Thoracic aorta (tissue), 2 donors: Measurements from ENCODE around the gene PDE4D. TPM values are rescaled to one million over a fixed set of nuclear protein-coding genes. Genes with fewer than 3 reads are reported as not detected.

Experiments
- ATAC-seq: fragments of 150-250 bp; one replicate; pipeline ENCODE4 v1.8.0; 2017; ENCODE audit warnings: low read depth; ENCODE audit not compliant: insufficient number of reproducible peaks, low FRiP score
- DNase-seq: peaks from one replicate; pipeline ENCODE4 v3.0.0-alpha.2; 2020; ENCODE audit warnings: low spot score
- H3K27ac ChIP-seq, 2 donors: fragments of 200-600 bp; sonication (generic); 1 replicate in 1 of 2; 2 replicates in 1 of 2; pipeline ENCODE4 v1.5.1; 2016; ENCODE audit warnings: mild to moderate bottlenecking in 2 of 2, moderate library complexity in 2 of 2
- H3K27me3 ChIP-seq: fragments of 200-600 bp; sonication (generic); replicated peaks from 2 replicates; pipeline ENCODE4 v1.6.0; 2016; ENCODE audit warnings: mild to moderate bottlenecking; ENCODE audit not compliant: insufficient read depth
- H3K36me3 ChIP-seq: fragments of 200-600 bp; sonication (generic); one replicate; pipeline ENCODE4 v1.5.1; 2016
- H3K4me1 ChIP-seq, 2 donors: fragments of 200-600 bp; sonication (generic); 1 replicate in 1 of 2; 2 replicates in 1 of 2; pipeline versions ENCODE4 v1.5.1 to v1.6.0; 2016; ENCODE audit warnings: low read depth in 2 of 2, mild to moderate bottlenecking in 1 of 2; ENCODE audit not compliant: control insufficient read depth in 1 of 2
- H3K4me3 ChIP-seq: fragments of 200-600 bp; sonication (generic); 2 replicates; pipeline ENCODE4 v1.5.1; 2016; ENCODE audit warnings: mild to moderate bottlenecking
- H3K9me3 ChIP-seq: fragments of 200-600 bp; sonication (generic); 2 replicates; pipeline ENCODE4 v1.5.1; 2016
- CTCF ChIP-seq: fragments of 200-600 bp; sonication (generic); IDR thresholded peaks from one replicate; pipeline ENCODE4 v1.5.1; 2019; ENCODE audit warnings: antibody characterized with exemption
- total RNA-seq, 2 donors: library from RNA; depleted of rRNA; stranded (reverse); fragments of >200 nt; gene quantifications; one replicate each; pipeline versions ENCODE4 v1.1.0 to v1.2.3, GENCODE V29; 2016

Gene PDE4D
- total RNA-seq, 2 donors from 2014 or later, result 34.0 to 85.8 TPM

- DNase-seq (no peak), ATAC-seq (no peak)
- Histone ChIP-seq H3K4me3 (no peak overlapping the region), H3K4me1 (peaks cover 4 to 7% of the 10 kb centered on the region in 2 donors), H3K27ac (no peak overlapping the region), H3K36me3 (no peaks in the 10 kb centered on the region), H3K9me3 (no peaks in the 10 kb centered on the region), H3K27me3 (no peaks in the 10 kb centered on the region)
- no peak for TF ChIP-seq CTCF
Measured at GRCh38 chr5:59773294-59773693, 120.2 kb downstream of the PDE4D start.

- Histone ChIP-seq H3K27ac (no peak overlapping the region), H3K36me3 (no peaks in the 10 kb centered on the region), H3K4me3 (no peak overlapping the region), H3K27me3 (no peaks in the 10 kb centered on the region), H3K9me3 (no peaks in the 10 kb centered on the region), H3K4me1 (peaks cover 4 to 7% of the 10 kb centered on the region in 2 donors)
- ATAC-seq (no peak), DNase-seq (no peak)
- no peak for TF ChIP-seq CTCF
Measured at GRCh38 chr5:59772757-59773156, 120.8 kb downstream of the PDE4D start.

GRCh38 chr5:59772206-59772605 lies 121.3 kb downstream of the PDE4D start:
- Histone ChIP-seq H3K27me3 (no peaks in the 10 kb centered on the region), H3K4me1 (peaks cover 4 to 7% of the 10 kb centered on the region in 2 donors), H3K27ac (no peak overlapping the region), H3K36me3 (no peaks in the 10 kb centered on the region), H3K9me3 (no peaks in the 10 kb centered on the region), H3K4me3 (no peak overlapping the region)
- ATAC-seq (no peak), DNase-seq (no peak)
- TF ChIP-seq CTCF, result no peak

- ATAC-seq (no peak), DNase-seq (no peak)
- no peaks in the 10 kb centered on the region for H3K36me3 ChIP-seq
- peaks cover 4 to 16% of the 10 kb centered on the region in 2 donors for H3K4me1 ChIP-seq
- no peaks in the 10 kb centered on the region for H3K9me3 ChIP-seq
- no peaks in the 10 kb centered on the region for H3K27me3 ChIP-seq
- no peak overlapping the region for H3K27ac ChIP-seq
- no peak overlapping the region for H3K4me3 ChIP-seq
- no peak for TF ChIP-seq CTCF
Measured at GRCh38 chr5:59770953-59771352, 122.6 kb downstream of the PDE4D start.

GRCh38 chr5:59769832-59770231 lies 123.7 kb downstream of the PDE4D start:
- DNase-seq (no peak), ATAC-seq (no peak)
- Histone ChIP-seq H3K36me3 (no peaks in the 10 kb centered on the region), H3K4me1 (peaks cover 4 to 16% of the 10 kb centered on the region in 2 donors), H3K27ac (no peak overlapping the region), H3K4me3 (no peak overlapping the region), H3K9me3 (no peaks in the 10 kb centered on the region), H3K27me3 (no peaks in the 10 kb centered on the region)
- no peak for TF ChIP-seq CTCF
